Stromal cell of bone marrow (primary cell): ENCODE results near the gene SLC46A2.

ENCODE experiments used
- DNase-seq: peaks from one replicate; pipeline ENCODE4 v3.0.0-alpha.2; 2012; ENCODE audit warnings: low read depth

The SLC46A2 gene

GRCh38 chr9:112890106-112891081, at the start of gene SLC46A2:
TSS of gene SLC46A2 (minus strand) at chr9:112890876. CDS start at chr9:112890681, 195 bp downstream.
- DNase-seq, result no peak

DNA sequence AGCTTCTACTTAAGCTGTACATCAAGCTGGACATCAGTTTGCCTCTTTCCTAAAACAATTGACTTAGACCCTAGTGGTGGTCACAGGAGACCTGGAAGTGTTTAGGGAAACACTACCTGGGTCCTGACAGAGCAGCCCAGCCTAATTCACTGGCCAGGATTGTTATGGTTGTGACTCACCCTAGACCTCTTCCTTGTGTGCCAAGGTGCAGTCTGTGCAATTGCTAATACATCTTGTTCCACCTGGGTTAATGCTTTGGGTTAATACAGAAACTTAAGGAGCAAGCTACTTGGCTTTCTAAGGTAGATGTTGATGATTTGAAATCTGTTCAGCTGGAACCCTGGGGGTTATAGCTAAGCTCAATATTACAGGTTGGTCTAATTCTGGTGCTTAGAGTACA, 48.7 kb upstream of the SLC46A2 start:
- no peak for DNase-seq

DNA sequence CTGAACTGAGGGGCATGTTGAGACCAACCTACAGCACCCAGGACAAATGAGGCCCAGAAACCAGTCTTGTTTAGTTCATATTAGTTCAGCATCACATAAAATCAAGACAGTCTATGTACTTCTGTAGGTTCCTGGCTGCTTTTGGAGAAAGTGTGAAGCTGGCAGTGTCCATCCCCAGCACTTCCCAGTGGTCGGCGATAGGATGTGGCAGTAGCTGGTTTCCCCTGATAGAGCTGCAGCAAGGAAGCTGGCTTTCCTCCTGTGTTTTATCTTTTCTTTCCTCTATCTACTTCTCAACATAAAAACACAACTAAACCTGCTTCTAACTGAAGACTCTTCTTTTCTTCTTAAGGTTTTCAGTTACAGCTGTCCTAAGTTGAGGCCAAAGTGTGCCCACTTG, 43.0 kb upstream of the SLC46A2 start:
- no peak for DNase-seq

GRCh38 chr9:112925058-112925641, 34.5 kb upstream of the SLC46A2 start:
- peak; percentile 48 for DNase-seq

GRCh38 chr9:112921549-112921948, 30.9 kb upstream of the SLC46A2 start:
- DNase-seq, result peak; percentile 51

- no peak for DNase-seq
Observed at GRCh38 chr9:112917987-112918362, 27.3 kb upstream of the SLC46A2 start.

DNA sequence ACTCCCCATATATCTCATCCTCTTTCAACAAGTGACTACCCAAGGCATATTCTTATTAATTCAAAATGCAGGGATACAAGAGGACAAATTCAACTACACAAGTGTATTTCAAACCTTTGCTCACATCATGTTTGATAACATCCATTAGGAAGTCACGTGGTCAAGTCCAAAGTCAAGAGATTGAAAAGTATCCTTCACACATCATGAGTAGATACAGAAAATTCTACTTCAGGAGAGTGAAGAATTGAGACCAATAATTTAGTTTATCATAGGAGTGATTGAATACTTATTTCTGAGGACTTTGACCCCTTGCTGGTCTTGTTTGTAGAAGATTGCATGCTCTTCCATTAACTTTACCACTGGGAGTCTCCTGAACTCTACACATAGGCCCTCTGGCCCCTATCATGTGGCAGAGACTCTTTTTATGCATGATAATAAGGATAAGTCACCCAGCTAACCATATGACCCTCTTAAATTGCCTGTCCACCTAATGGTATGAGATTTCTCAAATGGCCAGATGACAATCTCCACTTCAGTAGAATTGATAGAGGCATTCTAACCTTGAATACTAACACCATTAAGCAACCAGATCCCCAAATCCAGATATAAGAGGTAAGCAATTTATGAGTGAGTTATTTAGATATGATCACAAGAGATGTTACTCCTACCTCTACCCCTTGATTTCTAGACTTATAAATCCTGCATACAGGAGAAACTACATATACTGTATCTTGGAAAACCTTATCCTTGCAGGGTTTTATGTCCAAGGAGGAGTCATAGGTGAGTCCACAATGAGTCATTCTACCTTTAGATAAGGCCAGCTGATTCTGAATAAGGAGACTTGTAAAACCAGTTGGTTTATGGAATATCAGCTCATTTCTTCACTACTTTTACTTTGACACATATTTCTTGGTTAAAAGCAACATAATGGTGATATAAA, 26.6 kb upstream of the SLC46A2 start:
- DNase-seq, result no peak

DNA sequence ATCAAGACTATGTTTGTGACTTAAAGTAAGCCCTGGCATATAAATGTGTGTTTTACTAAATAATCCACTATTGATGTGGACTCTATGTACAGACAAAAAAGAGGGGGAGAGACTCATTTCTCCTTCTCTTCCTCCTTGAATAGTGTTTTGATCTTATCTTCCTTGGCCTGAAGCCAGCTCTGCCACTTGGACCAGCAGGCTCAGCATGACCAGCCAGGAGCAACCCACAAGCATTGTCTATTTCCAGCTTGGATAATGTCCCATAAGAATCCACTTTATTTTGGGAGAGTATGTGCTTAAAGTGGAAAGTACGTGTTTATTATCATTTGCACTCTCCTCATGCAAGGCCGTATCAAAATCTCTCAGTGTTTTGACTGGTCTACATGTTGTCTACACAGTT, 23.8 kb upstream of the SLC46A2 start:
- DNase-seq, result no peak

DNA sequence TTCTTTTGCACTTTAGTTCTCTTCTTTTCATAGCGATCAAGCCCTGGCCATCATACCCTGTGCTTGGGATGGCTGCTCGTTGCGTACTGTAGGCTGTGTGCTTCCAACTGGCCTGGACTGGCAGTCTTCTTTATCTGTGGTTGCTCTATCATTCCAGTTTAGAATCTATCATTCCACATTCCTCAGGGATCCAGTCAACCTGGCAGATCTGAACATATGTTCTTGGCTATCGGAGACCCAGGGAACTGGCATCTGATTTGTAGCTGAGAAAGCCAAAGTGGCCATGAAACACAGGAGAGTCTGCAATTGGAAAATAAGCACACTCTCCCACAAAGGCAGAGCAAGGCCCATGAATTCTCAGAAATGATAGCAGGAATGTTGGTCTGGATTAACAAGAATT, 22.6 kb upstream of the SLC46A2 start:
- no peak for DNase-seq

DNA sequence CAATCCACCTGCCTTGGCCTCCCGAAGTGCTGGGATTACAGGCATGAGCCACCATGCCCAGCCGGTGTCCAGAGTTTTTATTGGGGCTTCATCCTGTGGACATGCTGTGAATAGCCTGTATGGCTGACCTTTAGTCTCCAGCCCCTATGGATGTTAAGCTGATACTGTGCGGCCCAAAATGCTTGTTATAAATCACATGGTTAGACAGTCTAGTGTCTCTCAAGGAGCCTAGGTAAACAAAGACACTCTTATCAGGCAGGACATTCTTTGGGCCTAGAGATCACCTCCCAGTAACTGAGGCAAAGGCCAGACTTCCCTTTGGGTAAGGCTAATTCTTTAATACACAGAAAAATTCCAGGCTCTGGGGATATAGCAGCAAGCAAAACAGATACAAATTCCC, 22.0 kb upstream of the SLC46A2 start:
- DNase-seq, result no peak

DNA sequence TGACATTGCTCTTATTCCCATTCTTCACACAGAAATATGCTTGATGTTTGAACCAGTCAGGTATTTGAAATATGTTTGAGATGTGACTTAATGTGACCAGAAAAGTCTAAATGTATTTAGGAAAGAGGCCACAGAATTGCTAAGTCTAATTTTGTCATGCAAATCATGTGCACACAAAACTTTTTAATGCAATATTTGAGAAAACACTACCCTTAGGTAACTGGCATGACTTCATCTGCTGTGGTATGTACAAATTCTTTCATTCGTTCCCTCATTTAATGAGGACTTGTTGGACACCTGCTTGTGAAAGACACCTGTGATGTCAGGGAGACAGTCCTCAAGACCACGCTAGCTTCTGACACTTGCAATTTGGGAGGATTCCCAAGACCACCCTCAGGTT, 21.1 kb upstream of the SLC46A2 start:
- DNase-seq, result no peak

DNA sequence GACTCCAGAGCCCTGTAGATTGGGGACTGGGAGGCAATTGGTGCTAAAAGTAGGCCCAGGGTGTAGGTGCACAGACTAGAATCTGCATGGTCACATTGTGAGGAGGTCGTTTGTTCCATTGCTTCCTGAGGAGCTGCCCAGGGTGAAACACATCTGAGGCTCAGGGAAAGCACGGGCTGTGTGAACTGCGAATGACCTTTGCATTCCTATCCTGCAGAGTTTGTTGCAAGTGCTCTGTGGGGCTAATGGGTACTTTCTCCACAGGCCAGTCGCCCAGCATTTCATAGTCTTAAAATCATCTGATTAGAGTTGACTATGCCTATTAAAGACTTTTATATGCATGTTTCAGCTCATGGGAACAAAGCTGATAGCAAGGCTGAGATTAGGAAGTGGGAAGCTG, 14.4 kb upstream of the SLC46A2 start:
- DNase-seq, result no peak

DNA sequence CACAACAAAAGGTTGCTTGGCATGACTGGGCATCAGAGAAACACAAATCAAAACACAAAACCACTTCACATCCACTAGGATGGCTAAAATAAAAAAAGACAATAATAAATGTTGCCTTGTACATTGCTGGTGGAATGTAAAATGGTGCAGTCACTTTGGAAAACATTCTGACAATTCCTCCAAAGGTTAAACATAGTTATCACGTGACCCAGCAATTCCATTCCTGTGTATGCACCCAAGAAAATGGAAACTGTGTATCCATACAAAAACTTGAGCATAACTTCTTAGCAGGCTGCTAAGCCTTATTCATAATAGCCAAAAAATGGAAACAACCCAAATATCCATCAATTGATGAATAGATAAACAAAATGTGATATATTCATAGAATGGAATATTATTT, 10.2 kb upstream of the SLC46A2 start:
- no peak for DNase-seq

GRCh38 chr9:112900488-112900887, 9.8 kb upstream of the SLC46A2 start:
- DNase-seq, result no peak

DNA sequence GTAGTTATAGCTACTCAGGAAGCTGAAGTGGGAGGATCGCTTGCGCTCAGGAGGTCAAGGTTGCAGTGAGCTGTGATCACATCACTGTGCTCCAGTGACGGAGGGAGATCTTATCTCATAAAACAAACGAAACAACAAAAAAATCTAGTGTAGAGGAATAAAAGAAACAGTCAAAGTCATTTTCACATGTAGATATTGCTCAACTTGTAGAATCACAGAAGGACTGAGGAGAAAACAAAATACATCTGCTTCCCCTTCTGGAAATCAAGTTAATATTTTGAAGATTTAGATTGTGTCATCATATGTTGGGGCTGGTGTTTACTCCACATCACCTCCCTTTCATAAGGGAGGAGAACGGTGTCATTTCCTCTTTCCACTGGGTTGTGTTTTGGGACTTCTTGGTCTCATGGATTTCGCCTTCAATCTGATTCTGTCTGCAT, 8.2 kb upstream of the SLC46A2 start:
- no peak for DNase-seq

DNA sequence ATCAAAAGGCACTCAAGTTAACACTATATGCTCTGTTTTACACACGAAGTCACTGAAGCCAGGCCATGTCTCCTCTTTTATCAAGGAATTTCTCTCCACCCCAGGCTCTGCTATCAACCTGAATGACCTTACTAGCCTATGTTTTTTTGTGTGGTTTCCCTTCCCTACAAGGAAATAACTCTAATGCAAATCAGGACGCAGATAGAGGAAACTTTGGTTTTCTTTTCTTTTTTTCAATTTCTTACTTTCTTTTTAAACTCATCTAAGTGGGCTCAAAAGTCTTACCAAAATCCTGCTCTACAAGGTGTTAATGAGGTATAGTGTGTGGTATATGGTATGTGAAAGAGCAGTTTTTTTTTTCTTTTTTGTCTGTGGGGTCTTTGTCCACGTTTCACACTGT, 5.5 kb upstream of the SLC46A2 start:
- DNase-seq, result no peak

- DNase-seq, result no peak
Observed at GRCh38 chr9:112894699-112895098, 4.0 kb upstream of the SLC46A2 start.

DNA sequence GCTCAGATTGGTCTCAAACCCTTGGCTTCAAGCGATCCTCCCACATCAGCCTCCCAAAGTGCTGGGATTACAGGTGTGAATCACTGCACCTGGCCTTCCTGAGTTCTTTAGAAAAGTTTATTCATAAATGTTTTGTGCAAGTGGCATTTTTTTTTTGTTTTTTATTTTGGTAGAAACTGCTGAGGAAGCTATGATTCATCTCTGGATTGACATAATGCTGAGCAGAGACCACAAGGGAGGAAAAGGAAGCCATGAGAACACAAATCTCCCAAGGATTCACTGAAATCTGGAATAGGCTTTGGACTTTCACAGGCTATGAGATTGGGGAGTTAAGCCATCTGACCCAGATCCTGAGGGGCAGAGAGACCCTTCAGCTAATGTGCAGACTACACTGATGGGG, 3.4 kb upstream of the SLC46A2 start:
- peak; percentile 41 for DNase-seq

DNA sequence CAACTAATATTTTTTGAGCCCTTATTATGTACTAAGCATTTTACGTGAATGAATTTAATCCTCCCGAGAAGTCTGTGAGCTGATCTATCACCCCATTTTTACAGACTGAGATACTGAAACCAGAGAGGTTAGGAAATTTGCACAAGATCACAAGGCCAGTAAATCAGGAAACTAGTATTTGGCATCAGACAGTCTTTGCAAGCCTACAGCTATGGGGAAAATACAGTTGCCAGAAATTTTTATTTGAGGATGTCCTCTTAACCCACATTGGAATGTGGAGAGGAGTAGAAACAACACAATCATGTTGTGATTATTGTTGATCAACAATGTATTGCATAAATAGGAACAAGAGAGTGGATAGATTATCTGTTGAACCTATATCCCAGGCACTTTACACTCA, 2.3 kb upstream of the SLC46A2 start:
- DNase-seq, result no peak

DNA sequence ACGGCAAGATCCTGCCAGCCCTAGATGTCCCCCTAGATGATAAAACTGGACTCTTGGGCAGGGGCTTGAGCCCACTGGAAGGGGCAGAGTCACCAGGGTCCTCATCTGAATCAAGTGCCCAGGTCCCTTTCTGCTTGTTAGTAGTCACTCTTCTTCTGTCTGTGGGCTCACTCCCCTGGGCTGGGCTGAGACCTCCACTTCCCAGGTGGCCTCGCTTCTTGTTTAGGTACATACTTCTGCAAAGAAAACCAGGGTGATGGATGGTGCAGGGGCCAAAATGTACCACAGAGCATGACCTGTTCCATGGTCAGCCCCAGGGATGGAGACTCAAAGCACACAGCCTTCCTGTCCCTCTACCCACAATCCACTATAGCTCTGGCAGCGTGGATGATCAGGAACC, 845 bp upstream of the SLC46A2 start:
- DNase-seq, result no peak

DNA sequence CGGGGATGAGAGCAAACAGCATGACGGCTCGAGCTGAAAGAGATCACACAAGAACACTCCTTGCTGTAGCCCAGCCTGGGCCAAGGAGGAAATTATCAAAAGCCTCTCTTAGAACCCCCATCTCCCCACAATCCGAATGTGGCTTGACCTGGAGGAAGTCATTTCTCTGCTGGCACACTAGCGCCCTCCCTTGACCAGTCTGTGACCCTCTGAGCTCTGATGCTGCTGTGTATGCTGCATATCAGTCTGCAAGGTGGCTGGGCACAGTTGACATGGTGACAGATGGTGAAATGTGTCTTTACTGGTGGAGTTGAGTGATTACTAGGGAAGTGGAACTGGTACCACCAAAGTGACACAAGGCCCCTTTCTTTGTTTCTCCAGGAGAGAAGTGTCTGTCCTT, 3.3 kb downstream of the SLC46A2 start:
- DNase-seq, result no peak

- no peak for DNase-seq
Observed at GRCh38 chr9:112886351-112886750, 4.3 kb downstream of the SLC46A2 start.
